ENCODE results near the gene GCC1.
A peak's percentile ranks its signal among the peaks of the same experiment; 100 is the strongest.

Gene GCC1

GRCh38 chr7:127608446-127608845 is 23.1 kb upstream of the GCC1 start:
- Mint-ChIP-seq H3K4me1 (ENCODE audit: low read depth) (no peaks in the 10 kb centered on the region), H3K27ac (no peak overlapping the region), H3K4me3 (no peak overlapping the region), H3K27me3 (ENCODE audit: low read depth) (no peaks in the 10 kb centered on the region), H3K36me3 (ENCODE audit: low read depth) (peaks cover 1% of the 10 kb centered on the region), H3K9me3 (no peaks in the 10 kb centered on the region)

DNA sequence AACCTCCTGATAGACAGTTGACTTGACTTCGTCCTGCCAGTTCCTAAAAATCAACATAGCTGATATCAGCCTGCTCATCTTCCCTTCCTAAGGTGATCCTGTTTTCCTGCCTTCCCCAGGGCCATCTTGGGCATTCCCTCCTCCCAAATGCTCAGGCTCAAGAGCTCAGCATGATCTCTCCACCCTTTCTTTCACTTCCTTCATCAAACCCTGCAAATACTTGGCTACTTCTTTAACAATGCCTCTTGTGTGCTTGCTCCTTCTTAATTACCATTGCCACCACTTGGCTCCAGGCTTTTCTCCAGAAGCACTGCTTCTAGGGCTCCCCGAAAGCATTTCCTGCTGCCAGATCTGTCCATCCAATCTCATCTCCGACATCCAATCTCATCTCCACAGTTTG is 15.5 kb upstream of the GCC1 start:
- H3K9me3 Mint-ChIP-seq: no peaks in the 10 kb centered on the region
- H3K4me1 Mint-ChIP-seq (ENCODE audit: low read depth): peaks cover 2% of the 10 kb centered on the region
- H3K27me3 Mint-ChIP-seq (ENCODE audit: low read depth): peaks cover 9% of the 10 kb centered on the region
- no peak overlapping the region for H3K4me3 Mint-ChIP-seq
- no peak overlapping the region for H3K27ac Mint-ChIP-seq
- no peaks in the 10 kb centered on the region for H3K36me3 Mint-ChIP-seq (ENCODE audit: low read depth)

GRCh38 chr7:127598318-127598717 is 12.9 kb upstream of the GCC1 start:
- H3K4me1 Mint-ChIP-seq (ENCODE audit: low read depth): peaks cover 4% of the 10 kb centered on the region
- H3K27ac Mint-ChIP-seq: no peak overlapping the region
- peaks cover 9% of the 10 kb centered on the region for H3K27me3 Mint-ChIP-seq (ENCODE audit: low read depth)
- no peak overlapping the region for H3K4me3 Mint-ChIP-seq
- no peaks in the 10 kb centered on the region for H3K36me3 Mint-ChIP-seq (ENCODE audit: low read depth)
- H3K9me3 Mint-ChIP-seq: no peaks in the 10 kb centered on the region

DNA sequence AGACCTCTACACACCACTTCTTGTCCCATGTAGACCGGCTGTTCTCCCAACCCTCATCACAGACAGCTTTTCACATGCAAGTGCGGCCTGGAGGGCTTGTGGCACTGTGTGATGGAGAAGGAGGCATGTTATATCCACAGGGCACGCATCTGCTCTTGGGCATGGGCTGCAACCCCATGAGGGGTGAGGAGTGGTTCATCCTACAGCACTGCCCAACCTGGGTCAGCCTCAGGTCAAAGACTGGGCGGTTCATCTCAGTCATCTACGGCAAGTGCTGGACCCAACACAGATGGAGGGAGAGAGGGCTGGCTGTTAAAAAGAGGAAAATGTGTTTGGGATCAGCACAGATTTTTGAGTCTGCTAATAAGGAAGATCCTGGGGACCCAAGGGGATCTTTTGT is 10.3 kb upstream of the GCC1 start:
- Mint-ChIP-seq H3K36me3 (ENCODE audit: low read depth) (peaks cover 12% of the 10 kb centered on the region), H3K27ac (no peak overlapping the region), H3K4me1 (ENCODE audit: low read depth) (peaks cover 6% of the 10 kb centered on the region), H3K27me3 (ENCODE audit: low read depth) (peaks cover 9% of the 10 kb centered on the region), H3K4me3 (no peak overlapping the region), H3K9me3 (no peaks in the 10 kb centered on the region)

GRCh38 chr7:127594490-127594889 is 9.1 kb upstream of the GCC1 start:
- H3K27me3 Mint-ChIP-seq (ENCODE audit: low read depth): peaks cover 9% of the 10 kb centered on the region
- no peaks in the 10 kb centered on the region for H3K9me3 Mint-ChIP-seq
- H3K36me3 Mint-ChIP-seq (ENCODE audit: low read depth): peaks cover 18% of the 10 kb centered on the region
- H3K27ac Mint-ChIP-seq: no peak overlapping the region
- H3K4me3 Mint-ChIP-seq: no peak overlapping the region
- H3K4me1 Mint-ChIP-seq (ENCODE audit: low read depth): peaks cover 11% of the 10 kb centered on the region

DNA sequence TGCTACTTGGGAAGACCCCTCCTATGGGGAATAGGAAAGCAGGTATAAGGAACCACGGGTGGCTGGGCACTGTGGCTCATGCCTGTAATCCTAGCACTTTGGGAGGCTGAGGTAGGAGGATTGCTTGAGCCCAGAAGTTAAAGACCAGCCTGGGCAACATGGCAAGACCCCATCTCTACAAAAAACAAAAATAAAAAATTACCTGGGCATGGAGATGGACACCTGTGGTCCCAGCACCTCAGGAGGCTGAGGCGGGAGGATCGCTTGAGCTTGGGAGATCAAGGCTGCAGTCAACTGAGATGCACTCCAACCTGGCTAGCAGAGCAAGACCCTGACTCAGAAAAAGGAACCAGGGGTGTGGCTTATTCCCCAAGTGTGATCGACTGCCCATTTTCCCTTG is 7.2 kb upstream of the GCC1 start:
- H3K9me3 Mint-ChIP-seq: no peaks in the 10 kb centered on the region
- peaks cover 4% of the 10 kb centered on the region for H3K27me3 Mint-ChIP-seq (ENCODE audit: low read depth)
- peaks cover 18% of the 10 kb centered on the region for H3K36me3 Mint-ChIP-seq (ENCODE audit: low read depth)
- no peak overlapping the region for H3K27ac Mint-ChIP-seq
- H3K4me1 Mint-ChIP-seq (ENCODE audit: low read depth): peaks cover 12% of the 10 kb centered on the region
- no peak overlapping the region for H3K4me3 Mint-ChIP-seq

GRCh38 chr7:127591591-127591990 is 6.2 kb upstream of the GCC1 start:
- peaks cover 18% of the 10 kb centered on the region for H3K36me3 Mint-ChIP-seq (ENCODE audit: low read depth)
- no peak overlapping the region for H3K4me3 Mint-ChIP-seq
- H3K27ac Mint-ChIP-seq: no peak overlapping the region
- H3K27me3 Mint-ChIP-seq (ENCODE audit: low read depth): no peaks in the 10 kb centered on the region
- no peaks in the 10 kb centered on the region for H3K9me3 Mint-ChIP-seq
- H3K4me1 Mint-ChIP-seq (ENCODE audit: low read depth): peaks cover 13% of the 10 kb centered on the region

DNA sequence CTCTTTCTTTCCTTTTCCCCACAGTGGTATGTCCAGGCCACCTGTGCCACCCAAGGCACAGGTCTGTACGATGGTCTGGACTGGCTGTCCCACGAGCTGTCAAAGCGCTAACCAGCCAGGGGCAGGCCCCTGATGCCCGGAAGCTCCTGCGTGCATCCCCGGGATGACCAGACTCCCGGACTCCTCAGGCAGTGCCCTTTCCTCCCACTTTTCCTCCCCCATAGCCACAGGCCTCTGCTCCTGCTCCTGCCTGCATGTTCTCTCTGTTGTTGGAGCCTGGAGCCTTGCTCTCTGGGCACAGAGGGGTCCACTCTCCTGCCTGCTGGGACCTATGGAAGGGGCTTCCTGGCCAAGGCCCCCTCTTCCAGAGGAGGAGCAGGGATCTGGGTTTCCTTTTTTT is 5.8 kb upstream of the GCC1 start:
- Mint-ChIP-seq H3K4me1 (ENCODE audit: low read depth) (peaks cover 15% of the 10 kb centered on the region), H3K27ac (no peak overlapping the region), H3K4me3 (no peak overlapping the region), H3K27me3 (ENCODE audit: low read depth) (no peaks in the 10 kb centered on the region), H3K36me3 (ENCODE audit: low read depth) (peaks cover 18% of the 10 kb centered on the region), H3K9me3 (no peaks in the 10 kb centered on the region)

GRCh38 chr7:127589896-127590295 is 4.5 kb upstream of the GCC1 start:
- Mint-ChIP-seq H3K4me1 (ENCODE audit: low read depth) (peaks cover 21% of the 10 kb centered on the region), H3K27me3 (ENCODE audit: low read depth) (no peaks in the 10 kb centered on the region), H3K36me3 (ENCODE audit: low read depth) (peaks cover 18% of the 10 kb centered on the region), H3K27ac (peak overlapping the region; percentile 89), H3K9me3 (no peaks in the 10 kb centered on the region), H3K4me3 (peak overlapping the region; percentile 93)

GRCh38 chr7:127588697-127589482 is 3.5 kb upstream of the GCC1 start:
- Mint-ChIP-seq H3K4me1 (ENCODE audit: low read depth) (peaks cover 28% of the 10 kb centered on the region), H3K9me3 (no peaks in the 10 kb centered on the region), H3K36me3 (ENCODE audit: low read depth) (peaks cover 22% of the 10 kb centered on the region), H3K27ac (peak overlapping the region; percentile 89), H3K27me3 (ENCODE audit: low read depth) (no peaks in the 10 kb centered on the region), H3K4me3 (peak overlapping the region; percentile 93)

DNA sequence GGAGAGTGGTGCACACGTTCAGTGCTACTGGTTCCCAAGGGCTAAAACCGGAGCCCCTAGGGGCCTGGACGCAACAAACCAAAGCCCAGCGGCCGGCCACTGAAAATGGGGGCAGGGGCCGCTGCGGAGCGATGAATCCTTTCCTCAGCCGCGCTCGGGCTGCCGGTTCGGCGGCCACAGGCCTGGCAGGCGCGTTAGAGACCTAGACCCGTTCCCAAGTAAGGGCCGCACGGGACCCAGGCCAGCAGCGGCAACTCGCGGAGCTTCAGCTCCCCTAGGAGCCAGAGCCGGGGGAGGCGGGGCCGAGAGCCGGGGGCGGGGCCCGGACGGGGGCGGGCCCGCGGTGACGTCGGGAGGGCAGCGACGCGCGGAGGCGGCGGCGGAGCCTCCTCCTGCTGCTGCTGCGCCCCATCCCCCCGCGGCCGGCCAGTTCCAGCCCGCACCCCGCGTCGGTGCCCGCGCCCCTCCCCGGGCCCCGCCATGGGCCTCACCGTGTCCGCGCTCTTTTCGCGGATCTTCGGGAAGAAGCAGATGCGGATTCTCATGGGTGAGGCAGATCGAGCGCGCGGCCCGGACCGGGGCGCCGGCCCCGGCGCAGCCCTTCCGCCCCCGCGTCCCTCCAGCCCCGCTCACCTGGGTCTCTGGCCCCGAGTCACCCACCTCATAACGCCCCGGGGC is 2.8 kb upstream of the GCC1 start, which contains the start of gene ARF5:
TSS of gene ARF5 (plus strand) at position 393 of the 678 bp plus-strand sequence. CDS start at position 481, 88 bp downstream.
- peak within 1 kb of the TSS; percentile 93 for H3K4me3 Mint-ChIP-seq
- H3K9me3 Mint-ChIP-seq: no peaks in the 10 kb centered on the region
- peaks cover 22% of the 10 kb centered on the region for H3K36me3 Mint-ChIP-seq (ENCODE audit: low read depth)
- H3K27me3 Mint-ChIP-seq (ENCODE audit: low read depth): no peaks in the 10 kb centered on the region
- peaks cover 35% of the 10 kb centered on the region for H3K4me1 Mint-ChIP-seq (ENCODE audit: low read depth)
- H3K27ac Mint-ChIP-seq: peak within 1 kb of the TSS; percentile 89

DNA sequence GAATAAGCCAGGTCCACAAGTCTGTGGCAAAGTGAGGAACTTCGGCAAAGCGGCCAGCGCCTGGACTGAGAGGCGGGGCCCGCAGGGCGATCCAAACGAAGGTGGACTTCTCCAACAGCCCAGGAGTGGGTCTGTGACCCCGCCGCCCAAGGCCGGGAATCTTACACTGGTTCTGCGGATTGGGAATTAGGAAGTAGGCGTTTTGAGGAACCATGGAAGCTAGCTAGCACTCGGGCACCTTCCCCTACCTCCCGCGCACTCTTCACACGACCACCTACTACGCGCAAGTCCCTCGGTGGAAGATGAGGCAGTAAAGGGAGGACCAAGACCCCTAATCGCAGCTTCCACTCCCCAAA is 2.2 kb upstream of the GCC1 start:
- H3K27ac Mint-ChIP-seq: no peak overlapping the region
- peaks cover 27% of the 10 kb centered on the region for H3K36me3 Mint-ChIP-seq (ENCODE audit: low read depth)
- H3K4me1 Mint-ChIP-seq (ENCODE audit: low read depth): peaks cover 40% of the 10 kb centered on the region
- H3K4me3 Mint-ChIP-seq: peak overlapping the region; percentile 93
- no peaks in the 10 kb centered on the region for H3K27me3 Mint-ChIP-seq (ENCODE audit: low read depth)
- H3K9me3 Mint-ChIP-seq: no peaks in the 10 kb centered on the region

GRCh38 chr7:127586346-127586745 is 950 bp upstream of the GCC1 start:
- H3K4me1 Mint-ChIP-seq (ENCODE audit: low read depth): peaks cover 46% of the 10 kb centered on the region

GRCh38 chr7:127584648-127585043 is 750 bp downstream of the GCC1 start:
- Mint-ChIP-seq H3K27ac (peak overlapping the region; percentile 94), H3K36me3 (ENCODE audit: low read depth) (peaks cover 22% of the 10 kb centered on the region), H3K27me3 (ENCODE audit: low read depth) (no peaks in the 10 kb centered on the region), H3K4me3 (peak overlapping the region; percentile 93), H3K9me3 (no peaks in the 10 kb centered on the region), H3K4me1 (ENCODE audit: low read depth) (peaks cover 47% of the 10 kb centered on the region)

More at GRCh38 chr7:127586346-127586745, 950 bp upstream of the GCC1 start:
- Mint-ChIP-seq H3K36me3 (ENCODE audit: low read depth) (peaks cover 27% of the 10 kb centered on the region), H3K27me3 (ENCODE audit: low read depth) (no peaks in the 10 kb centered on the region), H3K9me3 (no peaks in the 10 kb centered on the region), H3K27ac (no peak overlapping the region), H3K4me3 (peak overlapping the region; percentile 93)

DNA sequence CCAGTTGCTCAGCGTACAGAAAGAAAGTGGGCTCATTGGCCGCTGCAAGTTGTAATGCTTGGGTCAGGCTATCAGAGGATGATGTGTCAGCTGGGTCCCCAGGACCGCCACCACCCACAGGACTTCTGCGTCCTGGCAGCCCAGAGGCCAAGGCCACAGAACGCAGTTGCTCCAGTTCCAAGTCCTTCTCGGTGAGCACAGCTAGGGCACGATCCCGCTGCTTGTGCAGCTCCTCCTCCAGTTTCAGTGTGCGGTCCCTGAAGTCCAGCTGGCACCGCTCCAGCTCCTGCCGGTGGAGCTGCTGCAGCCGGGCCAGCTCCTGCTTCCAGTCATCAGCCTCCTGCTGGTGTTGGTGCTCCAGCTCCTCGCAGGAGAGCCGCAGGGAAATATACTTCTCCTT is 3.0 kb downstream of the GCC1 start:
- Mint-ChIP-seq H3K27me3 (ENCODE audit: low read depth) (no peaks in the 10 kb centered on the region), H3K4me3 (no peak overlapping the region), H3K27ac (no peak overlapping the region), H3K36me3 (ENCODE audit: low read depth) (peaks cover 27% of the 10 kb centered on the region), H3K4me1 (ENCODE audit: low read depth) (peaks cover 44% of the 10 kb centered on the region), H3K9me3 (no peaks in the 10 kb centered on the region)

Measured in T-helper 1 cell treated with Interleukin-12 subunit alpha and Interleukin-12 subunit beta and Interleukin-4 antibody, amounts not matched to agents 30 μg/mL and 1 μg/mL, for 36 hours (primary cell).